B cell (primary cell): ENCODE measurements around the gene NAPSA. TPM values are rescaled to one million over a fixed set of nuclear protein-coding genes. Genes with fewer than 3 reads are reported as not detected.
"Not testable (repeated sequence)": the region's sequence is repeated elsewhere in the genome, so short reads cannot be mapped to it uniquely, and the experiment has no call there.

Experiments used
- ATAC-seq: fragments of 200-7000 bp; cut with Tn5 transposase; one replicate; pipeline ENCODE4 v1.10.0; 2021; ENCODE audit warnings: low read depth, mild to moderate bottlenecking, moderate number of reproducible peaks, moderate library complexity
- CTCF ChIA-PET: fragments of 350-600 bp; sonication (Branson Sonifier 250); formaldehyde crosslinking; loops from one replicate; lab custom pipeline; 2021; ENCODE audit warnings: antibody characterized with exemption, inconsistent platforms; lab: Charles Lee
- POLR2A ChIA-PET: fragments of 350-600 bp; sonication (Branson Sonifier 250); formaldehyde crosslinking; loops from one replicate; lab custom pipeline; 2021; ENCODE audit warnings: antibody characterized with exemption; lab: Charles Lee
- DNase-seq: peaks from one replicate; pipeline ENCODE4 v3.0.0; 2013
- H2AFZ ChIP-seq: 2 replicates; pipeline ENCODE4 v1.6.1; 2012; ENCODE audit warnings: mild to moderate bottlenecking, low read depth, low read length; ENCODE audit not compliant: insufficient read depth, poor library complexity, severe bottlenecking
- H3K27ac ChIP-seq, 2 donors: 1 replicate in 1 of 2; 2 replicates in 1 of 2; pipeline ENCODE4 v1.5.1; 2012 to 2013; ENCODE audit warnings: low read length in 2 of 2, mild to moderate bottlenecking in 2 of 2, moderate library complexity in 1 of 2
- H3K27me3 ChIP-seq, 4 experiments: fragments of 200-600 bp in 1 of 4; sonication (generic) in 1 of 4; replicated peaks in 1 of 4; 1 replicate in 2 of 4; 2 replicates in 2 of 4; pipeline versions ENCODE4 v1.6.1 to v1.7.0; 2013 to 2016; ENCODE audit warnings: low read length in 3 of 4, mild to moderate bottlenecking in 2 of 4, mixed read lengths in 1 of 4, moderate library complexity in 1 of 4; ENCODE audit not compliant: insufficient read depth in 4 of 4, control insufficient read depth in 3 of 4; ENCODE audit errors: control extremely low read depth in 1 of 4
- H3K36me3 ChIP-seq, 2 experiments: replicated peaks in 1 of 2; 1 replicate in 1 of 2; 2 replicates in 1 of 2; pipeline versions ENCODE4 v1.6.1 to v1.7.1; 2013; ENCODE audit warnings: low read length in 1 of 2; ENCODE audit not compliant: insufficient read depth in 2 of 2, control insufficient read depth in 1 of 2; ENCODE audit errors: control extremely low read depth in 1 of 2, extremely low read depth in 1 of 2
- H3K4me1 ChIP-seq, 2 donors: fragments of 200-600 bp in 1 of 2; sonication (generic) in 1 of 2; 1 replicate in 1 of 2; 2 replicates in 1 of 2; pipeline versions ENCODE4 v1.5.1 to v1.6.1; 2013 to 2017; ENCODE audit warnings: low read length in 2 of 2; ENCODE audit not compliant: control insufficient read depth in 2 of 2, insufficient read depth in 2 of 2
- H3K4me2 ChIP-seq: replicated peaks from 2 replicates; pipeline ENCODE3; 2012; ENCODE audit warnings: mild to moderate bottlenecking, low read depth, low read length; ENCODE audit not compliant: poor library complexity, severe bottlenecking
- H3K4me3 ChIP-seq, 5 experiments: fragments of 200-600 bp in 1 of 5; sonication (generic) in 1 of 5; 1 replicate in 3 of 5; 2 replicates in 2 of 5; pipeline versions ENCODE4 v1.5.1 to v1.7.0; 2011 to 2016; ENCODE audit warnings: low read length in 4 of 5, mild to moderate bottlenecking in 4 of 5, low read depth in 2 of 5, control low read depth in 1 of 5, moderate library complexity in 1 of 5; ENCODE audit not compliant: insufficient read depth in 1 of 5; ENCODE audit errors: control extremely low read depth in 1 of 5, extremely low read depth in 1 of 5
- H3K79me2 ChIP-seq: fragments of 200-600 bp; sonication (generic); one replicate; pipeline ENCODE4 v1.6.0; 2016; ENCODE audit warnings: low read length; ENCODE audit not compliant: control insufficient read depth, insufficient read depth
- H3K9ac ChIP-seq: fragments of 200-600 bp; sonication (generic); 2 replicates; pipeline ENCODE4 v1.6.1; 2017; ENCODE audit warnings: mild to moderate bottlenecking, low read length, moderate library complexity
- H3K9me3 ChIP-seq, 3 donors: one replicate each; pipeline versions ENCODE4 v1.6.1 to v1.7.1; 2013; ENCODE audit warnings: low read length in 2 of 3; ENCODE audit not compliant: control insufficient read depth in 2 of 3, insufficient read depth in 1 of 3; ENCODE audit errors: control extremely low read depth in 1 of 3
- H4K20me1 ChIP-seq: 2 replicates; pipeline ENCODE4 v1.6.0; 2012; ENCODE audit warnings: mild to moderate bottlenecking, low read length; ENCODE audit not compliant: insufficient read depth, control insufficient read depth, poor library complexity, severe bottlenecking
- H3K27ac Mint-ChIP-seq: one replicate; pipeline ENCODE4 v1.8.0; 2021; ENCODE audit warnings: mixed read lengths
- H3K27me3 Mint-ChIP-seq: one replicate; pipeline ENCODE4 v1.8.0; 2021; ENCODE audit warnings: mixed read lengths
- H3K4me1 Mint-ChIP-seq: one replicate; pipeline ENCODE4 v1.8.0; 2021; ENCODE audit warnings: mixed read lengths
- H3K4me3 Mint-ChIP-seq: one replicate; pipeline ENCODE4 v1.8.0; 2021; ENCODE audit warnings: mixed read lengths
- H3K9me3 Mint-ChIP-seq: one replicate; pipeline ENCODE4 v1.8.0; 2022; ENCODE audit warnings: mixed read lengths; ENCODE audit not compliant: insufficient read depth
- EZH2 ChIP-seq: IDR thresholded peaks from 2 replicates; pipeline ENCODE4 v1.6.1; 2012; ENCODE audit warnings: borderline replicate concordance, low read depth, mild to moderate bottlenecking, moderate library complexity, low read length; ENCODE audit not compliant: insufficient read depth, poor library complexity, severe bottlenecking
- WGBS: methylation state at CpG from one replicate; pipeline ENCODE4 v1.1.5; 2013; ENCODE audit warnings: missing lambda C conversion rate; ENCODE audit not compliant: insufficient coverage; 5-methylcytosine and 5-hydroxymethylcytosine counted together
- intact Hi-C: fragments of 100-400 bp; cut with micrococcal nuclease; formaldehyde crosslinking; loops from one replicate; pipeline ENCODE4 v1.10.0; 2022
- polyA plus RNA-seq: library from polyadenylated mRNA; depleted of rRNA; stranded (reverse); fragments of >200 nt; gene quantifications from 2 replicates; pipeline ENCODE4 v1.2.3, GENCODE V29; 2012
- total RNA-seq, 2 donors: library from RNA; stranded (reverse); fragments of 120-200 nt in 1 of 2; gene quantifications; 1 replicate in 1 of 2; 2 replicates in 1 of 2; pipeline versions ENCODE4 v1.2.3 to v1.2.4, GENCODE V29; 2013 to 2022
- TF ChIP-seq, protein P1 (sequence below): fragments of 200-600 bp; IDR thresholded peaks from one replicate; pipeline ENCODE4 v1.8.0; 2022; ENCODE audit warnings: antibody characterized with exemption, mild to moderate bottlenecking

NAPSA gene
- total and polyA plus RNA-seq, 2 donors (not counting 1 experiment from before 2014, with no cell fraction given), result 4.0 to 4.7 TPM

DNA sequence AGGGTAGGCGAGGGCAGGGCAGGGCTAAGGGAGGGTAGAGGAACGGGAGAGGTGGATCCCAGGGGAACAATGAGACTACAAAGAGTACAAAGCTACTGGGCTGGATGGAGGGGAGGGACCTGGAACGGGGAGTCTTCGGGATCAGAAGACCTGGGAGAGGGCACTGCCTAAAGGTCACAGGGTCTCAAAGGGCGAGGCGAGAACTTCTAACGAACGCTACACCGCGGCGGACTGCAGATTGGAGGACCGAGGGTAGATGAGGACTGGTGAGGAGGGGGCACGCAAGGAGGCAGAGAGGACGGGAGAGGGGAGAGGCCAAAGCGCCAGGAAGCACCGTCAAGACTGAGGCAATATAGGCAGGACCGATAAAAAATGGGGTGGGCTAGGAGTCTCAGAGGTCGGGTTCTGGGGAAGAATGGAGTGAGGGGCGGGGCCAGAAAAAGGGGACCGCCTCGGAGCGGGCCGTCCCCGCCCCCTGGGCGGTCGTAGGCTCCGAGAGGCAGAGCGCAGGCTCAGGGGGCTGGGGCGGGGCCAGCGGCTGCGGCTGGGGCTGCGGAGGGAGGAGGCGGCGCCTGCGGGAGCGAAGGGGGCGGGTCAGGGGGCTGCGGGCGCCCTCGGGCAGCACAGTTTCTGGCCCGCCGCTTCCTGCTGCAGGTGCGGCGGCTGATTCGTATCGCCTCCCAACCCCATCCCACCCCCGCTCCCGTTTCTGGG is 34.9 kb downstream of the NAPSA start:
- peak overlapping the region; percentile 54 for H3K9ac ChIP-seq
- intact Hi-C loops, result no loop called here

DNA sequence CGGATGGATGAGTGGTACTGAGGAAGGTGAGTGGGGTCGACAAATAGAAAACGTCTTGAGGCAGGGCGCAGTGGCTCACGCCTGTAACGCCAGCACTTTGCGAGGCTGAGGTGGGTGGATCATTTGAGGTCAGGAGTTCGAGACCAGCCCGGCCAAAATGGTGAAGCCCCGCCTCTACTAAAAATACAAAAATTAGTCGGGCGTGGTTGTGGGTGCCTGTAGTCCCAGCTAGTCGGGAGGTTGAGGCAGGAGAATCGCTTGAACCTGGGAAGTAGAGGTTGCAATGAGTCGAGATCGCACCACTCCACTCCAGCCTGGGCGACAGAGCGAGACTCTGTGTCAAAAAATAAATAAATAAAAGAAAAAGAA is 35.5 kb downstream of the NAPSA start:
- not testable (repeated sequence) for DNase-seq, H3K9me3 Mint-ChIP-seq, H3K27me3 ChIP-seq, ATAC-seq
- Histone ChIP-seq H3K36me3 (peaks cover 0 to 11% of the 10 kb centered on the region in 2 experiments), H3K27ac (peak overlapping the region; percentile 50 to 77), H3K4me1 (peaks cover 66 to 86% of the 10 kb centered on the region in 2 donors), H3K4me3 (peak overlapping the region in 4 of 5 experiments; percentile 36 to 71 (median 54)), H2AFZ (peak overlapping the region; percentile 49), H3K79me2 (peaks cover 23% of the 10 kb centered on the region), H3K9ac (peak overlapping the region; percentile 54), H3K4me2 (peak overlapping the region; percentile 82), H4K20me1 (peaks cover 56% of the 10 kb centered on the region), H3K9me3 (peaks cover 0 to 55% (median 0%) of the 10 kb centered on the region in 3 donors)
- CTCF ChIA-PET, result interaction anchor here (1.3 to 3.9 kb wide), 6 partner anchors 11 to 149 kb away, joined by 3 to 45 read pairs (median 15); no protein-coding TSS in a partner anchor
- H3K4me3 Mint-ChIP-seq, result peak overlapping the region; percentile 91
- WGBS, result 24% methylated on average over 7 of the region's 18 CpGs
- peak overlapping the region; percentile 94 for H3K27ac Mint-ChIP-seq
- POLR2A ChIA-PET, result interaction anchor here (0.9 to 7.1 kb wide), 6 partner anchors 9 to 181 kb away, joined by 3 to 122 read pairs (median 11); partner anchors contain the start of gene JOSD2
- intact Hi-C loops, result loop anchor here (1.0 to 5.0 kb wide), 5 partner anchors 11 to 1998 kb away; partner anchors contain the start of genes NR1H2 and VRK3
- peaks cover 12% of the 10 kb centered on the region for H3K27me3 Mint-ChIP-seq
- H3K4me1 Mint-ChIP-seq, result peaks cover 80% of the 10 kb centered on the region

More for the DNA sequence above, 34.9 kb downstream of the NAPSA start:
- H3K27ac ChIP-seq, result peak overlapping the region; percentile 51 to 77
- 2% methylated on average over 48 of the region's 48 CpGs for WGBS
- TF ChIP-seq, protein P1, sequence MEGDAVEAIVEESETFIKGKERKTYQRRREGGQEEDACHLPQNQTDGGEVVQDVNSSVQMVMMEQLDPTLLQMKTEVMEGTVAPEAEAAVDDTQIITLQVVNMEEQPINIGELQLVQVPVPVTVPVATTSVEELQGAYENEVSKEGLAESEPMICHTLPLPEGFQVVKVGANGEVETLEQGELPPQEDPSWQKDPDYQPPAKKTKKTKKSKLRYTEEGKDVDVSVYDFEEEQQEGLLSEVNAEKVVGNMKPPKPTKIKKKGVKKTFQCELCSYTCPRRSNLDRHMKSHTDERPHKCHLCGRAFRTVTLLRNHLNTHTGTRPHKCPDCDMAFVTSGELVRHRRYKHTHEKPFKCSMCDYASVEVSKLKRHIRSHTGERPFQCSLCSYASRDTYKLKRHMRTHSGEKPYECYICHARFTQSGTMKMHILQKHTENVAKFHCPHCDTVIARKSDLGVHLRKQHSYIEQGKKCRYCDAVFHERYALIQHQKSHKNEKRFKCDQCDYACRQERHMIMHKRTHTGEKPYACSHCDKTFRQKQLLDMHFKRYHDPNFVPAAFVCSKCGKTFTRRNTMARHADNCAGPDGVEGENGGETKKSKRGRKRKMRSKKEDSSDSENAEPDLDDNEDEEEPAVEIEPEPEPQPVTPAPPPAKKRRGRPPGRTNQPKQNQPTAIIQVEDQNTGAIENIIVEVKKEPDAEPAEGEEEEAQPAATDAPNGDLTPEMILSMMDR, result no peak
- TF ChIP-seq EZH2, result no peak
- peaks cover 68 to 89% of the 10 kb centered on the region in 2 donors for H3K4me1 ChIP-seq
- H4K20me1 ChIP-seq, result peaks cover 56% of the 10 kb centered on the region
- Mint-ChIP-seq H3K4me3 (peak overlapping the region; percentile 91), H3K27ac (peak overlapping the region; percentile 94), H3K9me3 (peaks cover 4% of the 10 kb centered on the region), H3K27me3 (peaks cover 12% of the 10 kb centered on the region), H3K4me1 (peaks cover 82% of the 10 kb centered on the region)
- H3K36me3 ChIP-seq, result peaks cover 0 to 17% of the 10 kb centered on the region in 2 experiments
- H3K27me3 ChIP-seq, result peaks cover 0 to 9% (median 2%) of the 10 kb centered on the region in 4 experiments
- H3K4me3 ChIP-seq, result peak overlapping the region in 4 of 5 experiments; percentile 39 to 71 (median 54)
- ATAC-seq (peak; percentile 41), DNase-seq (peak; percentile 93)
- peak overlapping the region; percentile 82 for H3K4me2 ChIP-seq
- peak overlapping the region; percentile 49 for H2AFZ ChIP-seq
- CTCF ChIA-PET, result interaction anchor here (2.3 to 3.9 kb wide), 2 partner anchors 11 to 27 kb away, joined by 21 to 45 read pairs; no protein-coding TSS in a partner anchor
- POLR2A ChIA-PET, result interaction anchor here (0.8 to 7.1 kb wide), 4 partner anchors 14 to 1035 kb away, joined by 12 to 122 read pairs (median 16); no protein-coding TSS in a partner anchor
- H3K79me2 ChIP-seq, result peaks cover 29% of the 10 kb centered on the region
- H3K9me3 ChIP-seq, result peaks cover 0 to 50% (median 0%) of the 10 kb centered on the region in 3 donors
